Fibroblast of lung (primary cell): ENCODE measurements around the gene SH3GL1.

Source experiments
- EZH2 ChIP-seq: IDR thresholded peaks from 2 replicates; pipeline ENCODE4 v1.5.1; 2012; ENCODE audit warnings: low read length, control low read depth, mild to moderate bottlenecking; ENCODE audit errors: missing control alignments
- TF ChIP-seq, protein P1 (sequence below), 2 donors: IDR thresholded peaks in 1 of 2; conservative IDR thresholded peaks in 1 of 2; 1 replicate in 1 of 2; 2 replicates in 1 of 2; pipeline ENCODE4 v1.5.1; 2011 to 2012; ENCODE audit warnings: low read length in 2 of 2, control low read depth in 1 of 2, inconsistent platforms in 1 of 2, low read depth in 1 of 2, mild to moderate bottlenecking in 1 of 2

DNA sequence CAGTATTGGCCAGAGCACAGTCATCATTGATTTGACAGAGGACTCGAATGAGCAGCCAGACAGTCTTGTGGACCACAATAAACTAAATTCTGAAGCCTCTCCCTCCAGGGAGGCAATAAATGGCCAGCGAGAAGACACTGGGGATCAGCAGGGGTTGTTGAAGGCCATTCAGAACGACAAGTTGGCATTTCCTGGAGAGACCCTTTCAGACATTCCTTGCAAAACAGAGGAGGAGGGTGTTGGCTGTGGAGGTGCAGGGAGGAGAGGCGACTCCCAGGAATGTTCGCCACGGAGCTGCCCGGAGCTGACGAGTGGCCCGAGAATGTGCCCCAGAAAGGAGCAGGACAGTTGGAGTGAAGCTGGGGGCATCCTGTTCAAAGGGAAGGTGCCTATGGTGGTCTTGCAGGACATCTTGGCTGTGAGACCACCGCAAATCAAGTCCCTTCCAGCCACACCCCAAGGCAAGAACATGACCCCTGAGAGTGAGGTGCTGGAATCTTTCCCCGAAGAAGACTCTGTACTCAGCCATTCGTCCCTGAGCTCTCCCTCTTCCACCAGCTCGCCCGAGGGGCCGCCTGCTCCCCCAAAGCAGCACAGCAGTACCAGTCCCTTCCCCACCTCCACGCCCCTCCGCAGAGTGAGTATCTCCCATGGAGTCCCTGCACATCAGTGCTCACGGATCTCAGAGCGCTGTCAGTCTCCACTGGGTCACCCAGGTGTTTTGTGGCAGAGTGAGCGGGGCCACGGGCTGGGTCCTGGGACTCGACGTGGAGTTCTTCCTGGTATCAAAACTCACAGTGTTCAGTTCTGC lies 9.0 kb upstream of the SH3GL1 start:
- TF ChIP-seq, protein P1, sequence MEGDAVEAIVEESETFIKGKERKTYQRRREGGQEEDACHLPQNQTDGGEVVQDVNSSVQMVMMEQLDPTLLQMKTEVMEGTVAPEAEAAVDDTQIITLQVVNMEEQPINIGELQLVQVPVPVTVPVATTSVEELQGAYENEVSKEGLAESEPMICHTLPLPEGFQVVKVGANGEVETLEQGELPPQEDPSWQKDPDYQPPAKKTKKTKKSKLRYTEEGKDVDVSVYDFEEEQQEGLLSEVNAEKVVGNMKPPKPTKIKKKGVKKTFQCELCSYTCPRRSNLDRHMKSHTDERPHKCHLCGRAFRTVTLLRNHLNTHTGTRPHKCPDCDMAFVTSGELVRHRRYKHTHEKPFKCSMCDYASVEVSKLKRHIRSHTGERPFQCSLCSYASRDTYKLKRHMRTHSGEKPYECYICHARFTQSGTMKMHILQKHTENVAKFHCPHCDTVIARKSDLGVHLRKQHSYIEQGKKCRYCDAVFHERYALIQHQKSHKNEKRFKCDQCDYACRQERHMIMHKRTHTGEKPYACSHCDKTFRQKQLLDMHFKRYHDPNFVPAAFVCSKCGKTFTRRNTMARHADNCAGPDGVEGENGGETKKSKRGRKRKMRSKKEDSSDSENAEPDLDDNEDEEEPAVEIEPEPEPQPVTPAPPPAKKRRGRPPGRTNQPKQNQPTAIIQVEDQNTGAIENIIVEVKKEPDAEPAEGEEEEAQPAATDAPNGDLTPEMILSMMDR (conservative IDR thresholded peaks at IDR 0.05 in 1 of 2, IDR thresholded peaks at IDR 0.05 in 1 of 2; ENCODE audit: low read depth in 1 of 2, low read length in 2 of 2): no peak
- TF ChIP-seq EZH2: no peak
